Measurements from ENCODE around the gene ZNF765.
A peak's percentile ranks its signal among the peaks of the same experiment; 100 is the strongest.
"Not testable (repeated sequence)": the region's sequence is repeated elsewhere in the genome, so short reads cannot be mapped to it uniquely, and the experiment has no call there.

The ZNF765 gene

GRCh38 chr19:53422551-53422950 is 27.6 kb downstream of the ZNF765 start:
- FAIRE-seq, result no peak
- DNase-seq (ENCODE audit: insufficient read length, low spot score), result no peak
- TF ChIP-seq PAX5 (IDR thresholded peaks at IDR 0.05; ENCODE audit: insufficient read depth, low read length, severe bottlenecking) (no peak), SPI1 (IDR thresholded peaks at IDR 0.05; ENCODE audit: low read depth, low read length) (no peak), TAF1 (IDR thresholded peaks at IDR 0.05; ENCODE audit: low read depth, low read length) (no peak), POLR2A (IDR thresholded peaks at IDR 0.05; ENCODE audit: low read depth, low read length) (no peak), POLR2AphosphoS5 (IDR thresholded peaks at IDR 0.05; ENCODE audit: low read depth, low read length) (no peak)

GRCh38 chr19:53423074-53423473 is 28.1 kb downstream of the ZNF765 start:
- not testable (repeated sequence) for FAIRE-seq; DNase-seq (ENCODE audit: insufficient read length, low spot score)

- not testable (repeated sequence) for DNase-seq (ENCODE audit: insufficient read length, low spot score); FAIRE-seq
These were observed 28.7 kb downstream of the ZNF765 start for GRCh38 chr19:53423680-53424079.

GRCh38 chr19:53424968-53425597 is 30.1 kb downstream of the ZNF765 start:
- FAIRE-seq (peak; percentile 84), DNase-seq (ENCODE audit: insufficient read length, low spot score) (peak; percentile 30)
- TF ChIP-seq PAX5 (IDR thresholded peaks at IDR 0.05; ENCODE audit: insufficient read depth, low read length, severe bottlenecking) (no peak), TAF1 (IDR thresholded peaks at IDR 0.05; ENCODE audit: low read depth, low read length) (no peak), POLR2A (IDR thresholded peaks at IDR 0.05; ENCODE audit: low read depth, low read length) (no peak), POLR2AphosphoS5 (IDR thresholded peaks at IDR 0.05; ENCODE audit: low read depth, low read length) (no peak), SPI1 (IDR thresholded peaks at IDR 0.05; ENCODE audit: low read depth, low read length) (no peak), POU2F2 (IDR thresholded peaks at IDR 0.05; ENCODE audit: low read depth, low read length) (no peak)

GRCh38 chr19:53431399-53432087 is 36.6 kb downstream of the ZNF765 start, which contains the start of gene ZNF761:
TSS of gene ZNF761 (plus strand) at chr19:53431984. CDS start at chr19:53447269, 15,285 bp downstream.
- TF ChIP-seq TAF1 (IDR thresholded peaks at IDR 0.05; ENCODE audit: low read depth, low read length) (0 out of 2 replicates have a peak, but pooled peaks have one; percentile 48), POU2F2 (IDR thresholded peaks at IDR 0.05; ENCODE audit: low read depth, low read length) (no peak), POLR2AphosphoS5 (IDR thresholded peaks at IDR 0.05; ENCODE audit: low read depth, low read length) (peak; percentile 83), PAX5 (IDR thresholded peaks at IDR 0.05; ENCODE audit: insufficient read depth, low read length, severe bottlenecking) (no peak), SPI1 (IDR thresholded peaks at IDR 0.05; ENCODE audit: low read depth, low read length) (no peak), POLR2A (IDR thresholded peaks at IDR 0.05; ENCODE audit: low read depth, low read length) (peak; percentile 87)
- DNase-seq (ENCODE audit: insufficient read length, low spot score) (peak; percentile 72), FAIRE-seq (peak; percentile 96)

GRCh38 chr19:53432088-53432661 is 37.2 kb downstream of the ZNF765 start:
- peak; percentile 28 for FAIRE-seq
- no peak for DNase-seq (ENCODE audit: insufficient read length, low spot score)
- TF ChIP-seq POLR2A (IDR thresholded peaks at IDR 0.05; ENCODE audit: low read depth, low read length) (no peak), TAF1 (IDR thresholded peaks at IDR 0.05; ENCODE audit: low read depth, low read length) (no peak), SPI1 (IDR thresholded peaks at IDR 0.05; ENCODE audit: low read depth, low read length) (no peak), PAX5 (IDR thresholded peaks at IDR 0.05; ENCODE audit: insufficient read depth, low read length, severe bottlenecking) (no peak), POLR2AphosphoS5 (IDR thresholded peaks at IDR 0.05; ENCODE audit: low read depth, low read length) (no peak), POU2F2 (IDR thresholded peaks at IDR 0.05; ENCODE audit: low read depth, low read length) (no peak)

- FAIRE-seq; DNase-seq (ENCODE audit: insufficient read length, low spot score): not testable (repeated sequence)
These were observed 48.9 kb downstream of the ZNF765 start for GRCh38 chr19:53443809-53444208.

- DNase-seq (ENCODE audit: insufficient read length, low spot score); FAIRE-seq: not testable (repeated sequence)
These were observed 52.2 kb downstream of the ZNF765 start for GRCh38 chr19:53447196-53447595.

- TF ChIP-seq POU2F2 (IDR thresholded peaks at IDR 0.05; ENCODE audit: low read depth, low read length) (no peak), SPI1 (IDR thresholded peaks at IDR 0.05; ENCODE audit: low read depth, low read length) (no peak), POLR2AphosphoS5 (IDR thresholded peaks at IDR 0.05; ENCODE audit: low read depth, low read length) (no peak), TAF1 (IDR thresholded peaks at IDR 0.05; ENCODE audit: low read depth, low read length) (no peak)
- DNase-seq (ENCODE audit: insufficient read length, low spot score) (no peak), FAIRE-seq (no peak)
These were observed 60.9 kb downstream of the ZNF765 start for GRCh38 chr19:53455828-53456227.

- not testable (repeated sequence) for FAIRE-seq; DNase-seq (ENCODE audit: insufficient read length, low spot score)
These were observed 65.3 kb downstream of the ZNF765 start for GRCh38 chr19:53460131-53460721.

GRCh38 chr19:53461866-53462265 is 66.9 kb downstream of the ZNF765 start:
- DNase-seq (ENCODE audit: insufficient read length, low spot score), result no peak
- no peak for TF ChIP-seq POLR2A (IDR thresholded peaks at IDR 0.05; ENCODE audit: low read depth, low read length)
- no peak for TF ChIP-seq POLR2AphosphoS5 (IDR thresholded peaks at IDR 0.05; ENCODE audit: low read depth, low read length)
- no peak for TF ChIP-seq TAF1 (IDR thresholded peaks at IDR 0.05; ENCODE audit: low read depth, low read length)
- no peak for TF ChIP-seq SPI1 (IDR thresholded peaks at IDR 0.05; ENCODE audit: low read depth, low read length)
- no peak for FAIRE-seq

Measured in GM12891 (cell line).